D721Med (cell line): Measurements from ENCODE around the gene SAMD4A.

Experiments used
- DNase-seq: peaks from one replicate; pipeline ENCODE4 v3.0.0; 2011; ENCODE audit warnings: low spot score; ENCODE audit not compliant: insufficient read length
- FAIRE-seq: peaks from 2 replicates; lab custom pipeline; 2011; peaks lifted over from hg19 to GRCh38; lab: Jason Lieb, UNC
- TF ChIP-seq, protein P1 (sequence below): IDR thresholded peaks from 2 replicates; pipeline ENCODE4 v1.5.1; 2012; ENCODE audit warnings: mild to moderate bottlenecking, control low read depth; ENCODE audit not compliant: insufficient read depth; ENCODE audit errors: missing control alignments

Gene SAMD4A

DNA sequence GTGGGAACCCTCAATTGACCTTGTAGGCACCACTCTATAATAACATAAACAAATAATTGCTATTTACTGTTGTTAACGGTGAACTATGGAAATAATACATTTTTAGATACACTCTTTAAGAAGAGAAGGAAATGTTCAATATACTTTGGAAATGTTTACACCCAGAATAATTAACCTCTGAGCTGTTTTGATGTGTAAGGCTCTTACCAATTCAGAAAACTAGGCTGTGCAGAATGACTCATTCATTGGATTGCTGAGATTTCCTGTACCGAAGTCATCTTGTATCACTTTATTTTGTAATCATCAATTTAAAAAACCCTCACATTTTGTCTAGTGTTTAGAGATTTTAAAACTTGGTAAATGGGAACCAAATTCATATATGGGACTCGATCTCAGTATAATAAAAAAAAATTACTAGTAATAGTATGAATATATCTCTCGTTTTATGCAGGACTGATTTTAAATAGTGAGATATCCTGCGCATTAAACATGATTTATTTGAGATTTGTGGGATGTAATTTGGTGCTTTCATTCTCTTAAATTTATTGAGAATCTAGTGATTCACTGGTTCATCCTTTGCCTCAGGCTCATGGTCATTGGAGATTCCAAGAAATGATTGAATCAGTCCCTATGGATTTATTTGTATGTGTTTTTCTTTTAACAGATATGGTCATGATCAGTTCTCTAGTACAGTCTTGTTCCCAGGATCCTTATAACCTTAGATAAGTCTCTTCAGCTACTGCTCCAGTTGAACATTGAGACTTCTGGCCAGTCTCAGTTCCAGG, 3.9 kb downstream of the SAMD4A start:
- DNase-seq (no peak), FAIRE-seq (no peak)
- TF ChIP-seq, protein P1, sequence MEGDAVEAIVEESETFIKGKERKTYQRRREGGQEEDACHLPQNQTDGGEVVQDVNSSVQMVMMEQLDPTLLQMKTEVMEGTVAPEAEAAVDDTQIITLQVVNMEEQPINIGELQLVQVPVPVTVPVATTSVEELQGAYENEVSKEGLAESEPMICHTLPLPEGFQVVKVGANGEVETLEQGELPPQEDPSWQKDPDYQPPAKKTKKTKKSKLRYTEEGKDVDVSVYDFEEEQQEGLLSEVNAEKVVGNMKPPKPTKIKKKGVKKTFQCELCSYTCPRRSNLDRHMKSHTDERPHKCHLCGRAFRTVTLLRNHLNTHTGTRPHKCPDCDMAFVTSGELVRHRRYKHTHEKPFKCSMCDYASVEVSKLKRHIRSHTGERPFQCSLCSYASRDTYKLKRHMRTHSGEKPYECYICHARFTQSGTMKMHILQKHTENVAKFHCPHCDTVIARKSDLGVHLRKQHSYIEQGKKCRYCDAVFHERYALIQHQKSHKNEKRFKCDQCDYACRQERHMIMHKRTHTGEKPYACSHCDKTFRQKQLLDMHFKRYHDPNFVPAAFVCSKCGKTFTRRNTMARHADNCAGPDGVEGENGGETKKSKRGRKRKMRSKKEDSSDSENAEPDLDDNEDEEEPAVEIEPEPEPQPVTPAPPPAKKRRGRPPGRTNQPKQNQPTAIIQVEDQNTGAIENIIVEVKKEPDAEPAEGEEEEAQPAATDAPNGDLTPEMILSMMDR, result no peak

DNA sequence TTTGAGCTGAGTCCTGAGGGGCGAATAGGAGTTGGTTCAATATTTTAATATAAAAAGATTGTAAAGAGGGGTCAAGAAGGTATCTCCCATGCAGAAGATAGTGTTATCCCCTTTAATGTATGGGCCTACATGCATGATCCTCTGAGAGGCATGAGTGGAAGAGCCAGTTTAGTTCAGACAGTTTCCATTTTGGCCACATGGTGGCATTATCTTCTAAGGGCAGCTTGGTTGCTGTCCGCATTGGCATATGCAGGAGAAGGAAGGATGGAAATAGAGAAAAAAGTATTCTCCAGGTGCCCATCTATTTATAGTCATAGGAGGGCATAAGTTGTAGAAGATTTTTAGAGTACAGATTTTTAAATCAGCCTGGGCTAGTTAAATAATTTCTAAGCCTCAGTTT, 5.4 kb downstream of the SAMD4A start:
- DNase-seq (no peak), FAIRE-seq (no peak)
- TF ChIP-seq, protein P1, result peak; percentile 41

DNA sequence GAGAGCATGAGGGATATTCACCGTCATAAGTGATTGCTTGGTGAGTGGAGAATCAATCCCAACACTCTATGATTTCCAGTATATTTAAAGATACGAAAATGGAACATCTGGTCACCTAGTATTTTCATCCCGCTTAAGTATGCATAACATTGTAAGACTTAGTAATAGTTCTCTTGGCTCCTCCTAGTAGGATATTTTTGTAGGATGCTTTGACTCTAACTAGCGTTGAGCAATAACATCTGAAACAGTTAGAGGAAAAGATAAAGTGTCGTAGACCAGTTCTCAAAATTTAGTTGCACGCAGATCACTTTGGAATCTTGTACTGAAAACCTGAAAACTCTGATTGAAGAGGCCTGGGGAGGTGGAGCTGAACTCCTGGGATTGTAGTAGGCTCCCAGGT, 7.6 kb downstream of the SAMD4A start:
- DNase-seq (no peak), FAIRE-seq (no peak)
- TF ChIP-seq, protein P1, result no peak

DNA sequence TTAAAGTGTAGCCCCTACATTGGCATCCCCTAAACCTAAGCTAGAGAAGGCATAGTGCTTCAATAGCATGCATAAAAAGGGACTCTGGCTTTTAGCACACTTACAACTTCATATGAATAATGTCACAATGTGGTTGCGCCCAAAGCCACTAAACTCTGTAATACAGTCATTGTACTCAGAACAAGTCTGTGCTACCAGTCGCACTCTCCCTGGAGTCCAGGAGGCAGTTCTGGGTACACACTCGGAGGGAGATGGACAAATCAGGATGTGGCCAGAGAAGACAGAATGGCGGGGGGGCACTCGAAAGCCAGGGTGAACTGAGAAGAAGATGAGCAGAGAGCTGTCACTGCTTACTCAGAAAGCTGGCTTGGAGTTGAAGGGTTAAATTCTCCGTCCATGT, 10.6 kb downstream of the SAMD4A start:
- FAIRE-seq (no peak), DNase-seq (no peak)
- TF ChIP-seq, protein P1, result no peak

DNA sequence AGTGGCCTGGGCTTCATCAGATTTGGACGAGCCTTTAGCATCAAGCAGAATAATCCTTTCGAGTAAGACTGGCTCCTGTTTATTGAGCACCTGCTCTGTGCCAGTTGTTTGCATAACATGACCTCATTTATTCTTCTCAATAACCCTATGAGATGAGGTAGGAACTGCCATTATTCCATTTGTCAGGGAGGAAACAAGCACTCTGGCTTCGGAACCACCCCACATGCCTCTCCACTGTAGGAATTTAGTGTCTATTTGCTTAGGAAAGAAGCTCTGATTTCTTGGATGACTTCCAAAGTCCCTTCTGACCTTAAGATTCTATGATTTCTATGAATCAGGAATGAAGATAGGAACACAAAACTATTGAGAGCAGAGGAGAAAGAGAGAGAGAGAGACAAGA, 11.0 kb downstream of the SAMD4A start:
- DNase-seq (no peak), FAIRE-seq (no peak)
- TF ChIP-seq, protein P1, result no peak

DNA sequence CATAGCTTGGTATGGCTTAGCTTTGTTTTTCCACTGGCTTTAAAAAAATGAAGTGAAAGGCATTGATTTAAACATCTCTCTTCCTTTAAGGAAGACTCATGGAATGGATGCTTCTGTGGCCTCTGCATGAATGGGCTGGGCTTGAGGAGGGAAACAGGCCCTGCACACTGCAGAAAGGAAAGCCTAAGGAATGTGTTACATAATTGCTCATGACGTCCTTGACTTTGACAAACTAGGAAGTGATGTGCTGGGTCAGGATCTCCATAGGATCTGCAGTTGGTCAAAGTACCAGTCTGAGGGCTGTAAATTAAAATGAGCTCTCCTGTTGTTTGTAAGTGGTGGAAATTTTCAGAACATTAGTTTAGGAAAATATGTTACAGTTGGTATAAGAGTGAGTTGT, 12.7 kb downstream of the SAMD4A start:
- no peak for DNase-seq
- no peak for FAIRE-seq
- TF ChIP-seq, protein P1, result no peak

DNA sequence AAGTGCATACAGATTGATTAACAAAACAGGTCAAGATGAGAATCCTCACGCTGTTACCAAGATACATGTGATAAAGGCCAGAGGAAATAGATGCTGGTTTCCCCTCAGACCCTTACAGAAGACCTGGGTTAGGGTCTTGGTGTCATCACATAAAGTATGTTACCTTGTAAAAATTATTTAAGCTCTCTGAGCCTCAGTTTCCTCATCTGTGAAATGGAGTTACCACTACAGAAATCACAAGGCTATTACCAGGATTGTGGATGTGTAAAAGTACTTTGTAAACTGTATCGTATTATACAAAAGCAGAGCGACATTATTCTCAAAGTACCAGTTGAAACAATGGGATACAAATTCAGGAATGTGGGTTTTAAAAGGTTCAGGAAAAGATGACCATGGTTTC, 14.0 kb downstream of the SAMD4A start:
- DNase-seq (no peak), FAIRE-seq (no peak)
- TF ChIP-seq, protein P1, result no peak
